Karpas-422 (cell line): ENCODE data around the gene DLGAP1. TPM values are rescaled to one million over a fixed set of nuclear protein-coding genes. Genes with fewer than 3 reads are reported as not detected.
A peak's percentile ranks its signal among the peaks of the same experiment; 100 is the strongest.

Source experiments
- DNase-seq: peaks from one replicate; pipeline ENCODE4 v3.0.0-alpha.2; 2015
- H2AFZ ChIP-seq: fragments of 200-600 bp; sonication (generic); 2 replicates; pipeline ENCODE4 v1.6.1; 2014; ENCODE audit warnings: antibody characterized with exemption, low read length, mixed read lengths
- H3K27ac ChIP-seq: fragments of 200-600 bp; sonication (generic); 2 replicates; pipeline ENCODE4 v1.5.1; 2014; ENCODE audit warnings: mild to moderate bottlenecking, low read length, moderate library complexity
- H3K27me3 ChIP-seq: fragments of 200-600 bp; sonication (generic); 2 replicates; pipeline ENCODE4 v1.6.1; 2014; ENCODE audit warnings: low read length, mixed read lengths
- H3K36me3 ChIP-seq: fragments of 200-600 bp; sonication (generic); 2 replicates; pipeline ENCODE4 v1.6.1; 2014; ENCODE audit warnings: low read length, mixed read lengths; ENCODE audit not compliant: insufficient read depth
- H3K4me1 ChIP-seq: fragments of 200-600 bp; sonication (generic); 2 replicates; pipeline ENCODE4 v1.6.1; 2014; ENCODE audit warnings: mild to moderate bottlenecking, low read length, mixed read lengths
- H3K4me2 ChIP-seq: fragments of 200-600 bp; sonication (generic); 2 replicates; pipeline ENCODE4 v1.6.1; 2014; ENCODE audit warnings: low read length, low read depth, mild to moderate bottlenecking; ENCODE audit not compliant: poor library complexity, severe bottlenecking
- H3K4me3 ChIP-seq: fragments of 200-600 bp; sonication (generic); 2 replicates; pipeline ENCODE4 v1.5.1; 2014; ENCODE audit warnings: mild to moderate bottlenecking, antibody characterized with exemption, low read length, mixed read lengths
- H3K79me2 ChIP-seq: fragments of 200-600 bp; sonication (generic); 2 replicates; pipeline ENCODE4 v1.6.1; 2014; ENCODE audit warnings: mild to moderate bottlenecking, low read length, mixed read lengths
- H3K9ac ChIP-seq: fragments of 200-600 bp; sonication (generic); 2 replicates; pipeline ENCODE4 v1.6.0; 2014; ENCODE audit warnings: low read length
- H3K9me2 ChIP-seq: fragments of 200-600 bp; sonication (generic), shearing (Covaris generic); replicated peaks from 2 replicates; pipeline ENCODE4 v1.6.0; 2014; ENCODE audit warnings: mild to moderate bottlenecking, low read length, moderate library complexity; ENCODE audit not compliant: insufficient read depth
- H3K9me3 ChIP-seq: fragments of 300-700, 200-600 bp; sonication (generic); 2 replicates; pipeline ENCODE4 v1.6.1; 2014; ENCODE audit warnings: low read length, mixed read lengths
- H4K20me1 ChIP-seq: fragments of 200-600 bp; sonication (generic); 2 replicates; pipeline ENCODE4 v1.6.1; 2014; ENCODE audit warnings: mild to moderate bottlenecking, antibody characterized with exemption, low read length, low read depth; ENCODE audit not compliant: insufficient read depth
- total RNA-seq: library from RNA; depleted of rRNA; stranded (reverse); fragments of >200 nt; shearing (Covaris generic); gene quantifications from 2 replicates; pipeline ENCODE4 v1.2.3, GENCODE V29; 2014; ENCODE audit warnings: low replicate concordance

DLGAP1 gene
- total RNA-seq, 1 experiment from 2014 or later = 8.8 TPM

DNA sequence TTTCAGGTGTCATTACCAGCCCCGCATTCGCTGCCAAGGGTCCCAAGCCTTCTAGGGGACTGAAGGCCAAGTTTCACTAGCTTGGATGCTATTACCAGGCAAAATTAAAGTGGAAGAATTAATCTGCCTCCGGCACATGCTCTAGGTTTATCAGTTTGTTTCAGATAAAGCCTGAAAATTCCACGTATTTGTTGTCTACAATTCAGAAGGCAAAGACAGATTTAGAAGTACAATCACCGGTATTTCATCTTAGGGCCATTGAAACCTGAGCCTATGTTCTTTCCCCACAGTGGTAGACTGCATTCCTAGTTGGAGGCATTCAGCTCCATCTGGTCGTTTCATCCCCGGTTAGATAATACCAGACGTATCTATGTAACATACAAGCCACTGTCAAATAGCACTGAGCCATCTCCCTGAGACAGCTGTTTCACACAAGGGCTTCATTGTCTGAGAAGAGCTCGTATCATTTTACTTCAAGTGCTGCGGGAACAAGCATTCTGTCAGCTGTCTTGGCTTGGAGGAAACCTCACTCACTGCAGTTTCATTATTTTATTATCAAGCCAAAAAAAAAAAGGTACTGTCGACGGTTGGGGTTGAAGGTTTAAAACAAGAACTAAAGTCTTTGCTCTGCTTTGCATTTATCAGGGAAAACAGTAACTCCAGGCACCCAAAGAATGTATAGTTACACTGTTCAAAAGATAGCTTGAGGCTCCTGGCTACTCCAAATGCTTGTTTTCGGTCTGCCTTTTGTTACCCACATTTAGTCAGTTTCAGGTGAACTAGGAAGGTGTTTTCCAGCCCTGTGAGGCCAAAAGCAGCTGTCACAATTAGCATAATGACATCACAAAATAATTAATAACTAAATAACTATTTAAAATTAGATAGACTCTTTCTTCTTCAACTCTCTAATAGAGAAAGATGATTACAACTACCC, 928.4 kb downstream of the DLGAP1 start:
- no peaks in the 10 kb centered on the region for H3K79me2 ChIP-seq
- no peaks in the 10 kb centered on the region for H3K27me3 ChIP-seq
- peaks cover 10% of the 10 kb centered on the region for H3K9me3 ChIP-seq
- H4K20me1 ChIP-seq = no peaks in the 10 kb centered on the region
- H3K9me2 ChIP-seq = no peaks in the 10 kb centered on the region
- H3K4me2 ChIP-seq = peak overlapping the region; percentile 52
- peak overlapping the region; percentile 63 for H2AFZ ChIP-seq
- H3K9ac ChIP-seq = peak overlapping the region; percentile 47
- peaks cover 27% of the 10 kb centered on the region for H3K4me1 ChIP-seq
- H3K27ac ChIP-seq = peak overlapping the region; percentile 81
- DNase-seq = peak; percentile 56
- 0 out of 2 replicates have a peak, but pooled peaks cover 5% of the 10 kb centered on the region for H3K36me3 ChIP-seq
- 0 out of 2 replicates have a peak overlapping the region, but pooled peaks have one; percentile 17 for H3K4me3 ChIP-seq

DNA sequence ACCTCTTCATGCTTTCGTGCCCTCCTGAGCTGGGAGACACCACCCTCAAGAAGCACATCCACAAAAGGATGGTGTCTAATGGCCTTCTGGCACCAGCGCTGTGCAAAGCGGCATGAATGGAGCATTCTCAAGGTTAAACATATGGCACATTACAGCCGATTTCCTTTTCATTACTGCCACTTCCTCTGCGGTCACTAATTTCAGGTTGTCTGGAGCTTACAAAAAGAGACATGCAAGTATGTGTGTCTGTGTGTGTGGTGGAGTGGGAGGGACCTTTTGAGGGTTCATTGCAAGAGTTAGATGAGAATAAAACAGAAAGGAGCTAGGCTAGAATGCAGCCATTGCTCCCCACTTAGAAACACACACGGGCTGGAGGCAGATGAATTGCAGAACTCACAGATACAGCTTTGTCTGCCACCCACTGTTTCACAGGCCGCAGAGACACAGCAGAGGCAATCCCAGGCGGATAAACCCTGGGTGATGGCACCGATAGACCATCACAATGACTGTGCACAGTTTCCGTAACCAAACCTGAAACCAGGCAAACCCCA, 929.2 kb downstream of the DLGAP1 start:
- H3K9ac ChIP-seq = peak overlapping the region; percentile 47

GRCh38 chr18:3524706-3525105, 930.4 kb downstream of the DLGAP1 start:
- no peak overlapping the region for H3K27ac ChIP-seq
- H3K9me3 ChIP-seq = peaks cover 10% of the 10 kb centered on the region
- no peaks in the 10 kb centered on the region for H4K20me1 ChIP-seq
- H3K36me3 ChIP-seq = 0 out of 2 replicates have a peak, but pooled peaks cover 5% of the 10 kb centered on the region
- H3K9me2 ChIP-seq = no peaks in the 10 kb centered on the region
- no peaks in the 10 kb centered on the region for H3K79me2 ChIP-seq
- no peak overlapping the region for H3K4me2 ChIP-seq
- no peak for DNase-seq
- H2AFZ ChIP-seq = no peak overlapping the region
- H3K4me1 ChIP-seq = peaks cover 27% of the 10 kb centered on the region
- no peak overlapping the region for H3K4me3 ChIP-seq
- no peak overlapping the region for H3K9ac ChIP-seq
- no peaks in the 10 kb centered on the region for H3K27me3 ChIP-seq

More for the DNA sequence above, 929.2 kb downstream of the DLGAP1 start:
- no peaks in the 10 kb centered on the region for H4K20me1 ChIP-seq
- peaks cover 27% of the 10 kb centered on the region for H3K4me1 ChIP-seq
- H3K79me2 ChIP-seq = no peaks in the 10 kb centered on the region
- H3K9me2 ChIP-seq = no peaks in the 10 kb centered on the region
- peak overlapping the region; percentile 63 for H2AFZ ChIP-seq
- no peaks in the 10 kb centered on the region for H3K27me3 ChIP-seq
- H3K27ac ChIP-seq = peak overlapping the region; percentile 81
- H3K4me2 ChIP-seq = peak overlapping the region; percentile 52
- H3K9me3 ChIP-seq = peaks cover 10% of the 10 kb centered on the region
- 0 out of 2 replicates have a peak, but pooled peaks cover 5% of the 10 kb centered on the region for H3K36me3 ChIP-seq
- 0 out of 2 replicates have a peak overlapping the region, but pooled peaks have one; percentile 17 for H3K4me3 ChIP-seq
- peak; percentile 74 for DNase-seq

- Histone ChIP-seq H3K9ac (no peak overlapping the region), H3K27me3 (no peaks in the 10 kb centered on the region), H3K79me2 (no peaks in the 10 kb centered on the region), H3K4me3 (no peak overlapping the region), H3K9me2 (no peaks in the 10 kb centered on the region), H3K4me2 (no peak overlapping the region), H3K4me1 (peaks cover 4% of the 10 kb centered on the region), H3K36me3 (peaks cover 5% of the 10 kb centered on the region; the same call in 1 of the 2 replicates), H2AFZ (no peak overlapping the region), H3K27ac (no peak overlapping the region), H4K20me1 (no peaks in the 10 kb centered on the region), H3K9me3 (peaks cover 10% of the 10 kb centered on the region)
- DNase-seq = no peak
Observed at GRCh38 chr18:3520230-3521085, 934.6 kb downstream of the DLGAP1 start.

DNA sequence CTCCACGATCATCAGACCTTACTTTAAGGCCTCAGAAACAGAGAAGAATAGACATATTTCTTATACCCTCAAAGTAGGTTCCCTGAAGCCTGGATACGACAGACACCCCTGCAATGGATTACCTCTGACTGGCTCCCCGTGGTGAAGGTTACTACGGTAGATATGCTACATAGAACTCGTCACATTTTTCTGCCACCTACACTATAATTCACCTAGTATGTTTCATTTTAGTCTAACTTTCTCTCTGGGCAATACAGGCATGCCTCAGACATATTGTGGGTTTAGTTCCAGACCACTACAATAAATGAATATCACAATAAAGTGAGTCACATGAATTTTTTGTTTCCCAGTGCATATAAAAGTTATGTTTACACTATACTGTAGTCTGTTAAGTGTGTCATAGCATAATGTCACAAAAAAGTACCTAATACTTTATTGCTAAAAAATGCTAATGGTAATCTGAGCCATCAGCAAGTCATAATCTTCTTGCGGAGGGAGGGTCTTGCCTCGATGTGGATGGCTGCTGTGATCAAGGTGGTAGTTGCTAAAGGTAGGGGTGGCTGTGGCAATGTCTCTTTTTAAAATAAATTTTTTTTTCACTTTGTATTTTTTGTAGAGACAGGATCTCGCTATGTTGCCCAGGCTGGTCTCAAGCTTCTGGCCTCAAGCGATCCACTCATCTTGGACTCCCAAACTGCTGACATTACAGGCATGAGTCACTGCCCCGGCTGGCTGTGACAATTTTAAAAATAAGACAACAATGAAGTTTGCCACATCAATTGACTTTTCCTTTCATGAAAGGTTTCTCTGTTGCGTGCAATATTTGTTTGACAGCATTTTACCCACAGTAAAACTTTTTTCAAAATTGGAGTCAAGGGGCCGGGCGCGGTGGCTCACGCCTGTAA, 940.5 kb downstream of the DLGAP1 start:
- no peaks in the 10 kb centered on the region for H3K27me3 ChIP-seq
- peaks cover 50% of the 10 kb centered on the region for H3K4me1 ChIP-seq
- H3K9ac ChIP-seq = 0 out of 2 replicates have a peak overlapping the region, but pooled peaks have one; percentile 64
- H3K27ac ChIP-seq = peak overlapping the region; percentile 97
- H3K79me2 ChIP-seq = no peaks in the 10 kb centered on the region
- H2AFZ ChIP-seq = no peak overlapping the region
- no peak overlapping the region for H3K4me2 ChIP-seq
- no peaks in the 10 kb centered on the region for H4K20me1 ChIP-seq
- no peak for DNase-seq
- no peaks in the 10 kb centered on the region; the same call in 1 of the 2 replicates for H3K36me3 ChIP-seq
- no peaks in the 10 kb centered on the region for H3K9me3 ChIP-seq
- H3K4me3 ChIP-seq = no peak overlapping the region
- H3K9me2 ChIP-seq = no peaks in the 10 kb centered on the region

GRCh38 chr18:3513481-3513880, 941.6 kb downstream of the DLGAP1 start:
- Histone ChIP-seq H3K79me2 (peaks cover 4% of the 10 kb centered on the region; the same call in 1 of the 2 replicates), H3K9me3 (no peaks in the 10 kb centered on the region), H3K9ac (peak overlapping the region; percentile 64), H3K27me3 (no peaks in the 10 kb centered on the region), H3K4me1 (peaks cover 58% of the 10 kb centered on the region), H3K36me3 (no peaks in the 10 kb centered on the region; the same call in 1 of the 2 replicates), H3K4me3 (peak overlapping the region; percentile 25; the same call in 1 of the 2 replicates), H3K9me2 (no peaks in the 10 kb centered on the region), H2AFZ (peak overlapping the region; percentile 44; the same call in 1 of the 2 replicates), H3K4me2 (peak overlapping the region; percentile 67), H4K20me1 (no peaks in the 10 kb centered on the region), H3K27ac (peak overlapping the region; percentile 97)
- peak; percentile 75 for DNase-seq

DNA sequence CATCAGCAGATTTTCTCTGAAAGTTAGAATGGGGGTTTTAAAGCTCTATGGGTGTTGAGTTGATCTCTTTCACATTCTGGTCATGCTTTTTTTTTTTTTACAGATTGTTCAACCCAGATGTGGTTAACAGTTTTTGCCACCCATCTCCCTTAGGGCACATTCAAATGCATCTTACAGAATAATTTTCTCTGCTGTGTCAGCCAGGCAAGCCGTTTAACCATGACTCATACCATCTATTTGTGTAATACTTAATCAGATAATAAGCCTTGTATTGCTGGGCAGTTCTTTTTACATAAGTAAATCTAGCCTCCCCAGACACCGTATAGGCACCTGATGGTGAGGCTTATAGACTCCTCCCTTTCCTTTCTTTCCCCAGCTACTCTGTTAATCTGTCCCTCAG, 943.1 kb downstream of the DLGAP1 start:
- no peaks in the 10 kb centered on the region for H3K27me3 ChIP-seq
- peak overlapping the region; percentile 50; the same call in 1 of the 2 replicates for H3K4me3 ChIP-seq
- peaks cover 10% of the 10 kb centered on the region; the same call in 1 of the 2 replicates for H3K79me2 ChIP-seq
- H3K4me2 ChIP-seq = peak overlapping the region; percentile 78
- DNase-seq = peak; percentile 97
- no peaks in the 10 kb centered on the region for H4K20me1 ChIP-seq
- H3K9ac ChIP-seq = peak overlapping the region; percentile 79
- no peaks in the 10 kb centered on the region for H3K9me3 ChIP-seq
- H3K4me1 ChIP-seq = peaks cover 73% of the 10 kb centered on the region
- H2AFZ ChIP-seq = no peak overlapping the region
- H3K9me2 ChIP-seq = no peaks in the 10 kb centered on the region
- no peaks in the 10 kb centered on the region; the same call in 1 of the 2 replicates for H3K36me3 ChIP-seq
- peak overlapping the region; percentile 97 for H3K27ac ChIP-seq
